Measurements from ENCODE around the gene TBPL1.
A peak's percentile ranks its signal among the peaks of the same experiment; 100 is the strongest.

TBPL1 gene

DNA sequence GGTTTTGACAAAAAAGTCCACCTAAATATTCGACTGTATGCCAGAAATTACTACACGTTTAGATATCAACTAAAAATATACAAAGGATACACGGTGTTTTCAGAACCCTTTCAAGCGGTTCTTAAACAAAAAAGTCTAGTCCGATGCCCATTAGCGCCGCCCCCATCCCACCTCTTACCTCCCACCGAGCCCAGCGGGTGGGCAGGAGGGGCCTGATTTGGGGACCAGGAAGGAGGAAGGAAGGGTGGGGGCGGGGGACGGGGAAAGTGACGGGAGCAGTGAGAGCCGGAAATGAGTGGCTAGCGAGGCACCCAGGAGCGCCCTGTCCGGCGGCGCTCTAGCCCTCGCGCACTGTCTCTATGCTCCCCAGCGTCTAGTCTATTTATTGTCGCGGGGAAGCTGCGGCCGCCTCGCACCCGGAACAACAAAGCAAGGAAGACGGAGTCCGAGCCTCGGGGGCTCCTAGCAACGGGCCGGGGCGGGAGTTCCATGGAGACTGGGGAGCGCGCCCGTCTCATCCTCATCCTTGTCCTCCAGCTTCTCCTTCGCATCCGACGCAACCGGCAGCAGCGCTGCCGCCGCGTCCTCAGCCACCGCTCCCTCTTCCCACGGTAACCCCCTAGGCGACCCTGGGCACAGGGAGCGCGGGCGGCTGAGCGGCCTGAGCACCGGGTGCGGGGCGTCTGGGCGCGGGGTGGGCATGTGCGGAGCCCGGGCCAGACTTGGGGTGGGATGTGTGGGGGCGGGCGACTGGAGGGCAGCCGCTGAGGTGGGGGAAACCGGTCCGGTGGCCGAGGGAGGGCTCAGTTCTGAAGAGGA, at the start of gene TBPL1:
TBPL1 (plus strand) TSS at position 410 of the 819 bp plus-strand sequence. CDS start 26,902 bp downstream, outside the sequence.
- peak; percentile 96 for ATAC-seq
- no peak for TF ChIP-seq CSDC2 (CRISPR knock-in tag; IDR thresholded peaks at IDR 0.05)
- no peak for TF ChIP-seq ZNF8 (CRISPR knock-in tag; IDR thresholded peaks at IDR 0.05)
- TF ChIP-seq TOX (CRISPR knock-in tag; IDR thresholded peaks at IDR 0.05; ENCODE audit: borderline replicate concordance) = no peak
- TF ChIP-seq, protein P1, sequence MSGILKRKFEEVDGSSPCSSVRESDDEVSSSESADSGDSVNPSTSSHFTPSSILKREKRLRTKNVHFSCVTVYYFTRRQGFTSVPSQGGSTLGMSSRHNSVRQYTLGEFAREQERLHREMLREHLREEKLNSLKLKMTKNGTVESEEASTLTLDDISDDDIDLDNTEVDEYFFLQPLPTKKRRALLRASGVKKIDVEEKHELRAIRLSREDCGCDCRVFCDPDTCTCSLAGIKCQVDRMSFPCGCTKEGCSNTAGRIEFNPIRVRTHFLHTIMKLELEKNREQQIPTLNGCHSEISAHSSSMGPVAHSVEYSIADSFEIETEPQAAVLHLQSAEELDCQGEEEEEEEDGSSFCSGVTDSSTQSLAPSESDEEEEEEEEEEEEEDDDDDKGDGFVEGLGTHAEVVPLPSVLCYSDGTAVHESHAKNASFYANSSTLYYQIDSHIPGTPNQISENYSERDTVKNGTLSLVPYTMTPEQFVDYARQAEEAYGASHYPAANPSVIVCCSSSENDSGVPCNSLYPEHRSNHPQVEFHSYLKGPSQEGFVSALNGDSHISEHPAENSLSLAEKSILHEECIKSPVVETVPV (CRISPR knock-in tag; IDR thresholded peaks at IDR 0.05) = no peak
- no peak for TF ChIP-seq PPARA (CRISPR knock-in tag; IDR thresholded peaks at IDR 0.05; ENCODE audit: borderline replicate concordance)

DNA sequence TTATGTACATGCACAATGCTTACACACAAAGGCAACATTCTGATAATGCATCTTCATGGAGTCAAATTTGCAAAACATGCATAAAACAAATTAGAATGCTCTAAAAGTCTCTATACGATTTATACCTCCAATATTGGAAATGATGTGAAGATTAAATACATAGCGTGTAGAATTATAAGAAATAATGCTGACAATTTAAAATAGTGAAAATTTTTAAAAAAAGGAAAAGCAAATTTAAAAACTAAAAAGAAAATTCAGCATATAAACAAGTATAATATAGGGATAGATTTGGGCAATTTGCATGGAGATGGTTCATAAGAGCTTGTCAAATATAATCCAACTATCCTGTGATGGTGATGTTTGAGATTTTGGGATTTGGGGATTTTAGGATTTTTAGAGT, 49.2 kb upstream of the TBPL1 start:
- TF ChIP-seq, protein P2, sequence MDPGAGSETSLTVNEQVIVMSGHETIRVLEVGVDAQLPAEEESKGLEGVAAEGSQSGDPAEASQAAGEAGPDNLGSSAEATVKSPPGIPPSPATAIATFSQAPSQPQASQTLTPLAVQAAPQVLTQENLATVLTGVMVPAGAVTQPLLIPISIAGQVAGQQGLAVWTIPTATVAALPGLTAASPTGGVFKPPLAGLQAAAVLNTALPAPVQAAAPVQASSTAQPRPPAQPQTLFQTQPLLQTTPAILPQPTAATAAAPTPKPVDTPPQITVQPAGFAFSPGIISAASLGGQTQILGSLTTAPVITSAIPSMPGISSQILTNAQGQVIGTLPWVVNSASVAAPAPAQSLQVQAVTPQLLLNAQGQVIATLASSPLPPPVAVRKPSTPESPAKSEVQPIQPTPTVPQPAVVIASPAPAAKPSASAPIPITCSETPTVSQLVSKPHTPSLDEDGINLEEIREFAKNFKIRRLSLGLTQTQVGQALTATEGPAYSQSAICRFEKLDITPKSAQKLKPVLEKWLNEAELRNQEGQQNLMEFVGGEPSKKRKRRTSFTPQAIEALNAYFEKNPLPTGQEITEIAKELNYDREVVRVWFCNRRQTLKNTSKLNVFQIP (CRISPR knock-in tag; IDR thresholded peaks at IDR 0.05; ENCODE audit: borderline replicate concordance, low read depth) = no peak
- TF ChIP-seq, protein P3, sequence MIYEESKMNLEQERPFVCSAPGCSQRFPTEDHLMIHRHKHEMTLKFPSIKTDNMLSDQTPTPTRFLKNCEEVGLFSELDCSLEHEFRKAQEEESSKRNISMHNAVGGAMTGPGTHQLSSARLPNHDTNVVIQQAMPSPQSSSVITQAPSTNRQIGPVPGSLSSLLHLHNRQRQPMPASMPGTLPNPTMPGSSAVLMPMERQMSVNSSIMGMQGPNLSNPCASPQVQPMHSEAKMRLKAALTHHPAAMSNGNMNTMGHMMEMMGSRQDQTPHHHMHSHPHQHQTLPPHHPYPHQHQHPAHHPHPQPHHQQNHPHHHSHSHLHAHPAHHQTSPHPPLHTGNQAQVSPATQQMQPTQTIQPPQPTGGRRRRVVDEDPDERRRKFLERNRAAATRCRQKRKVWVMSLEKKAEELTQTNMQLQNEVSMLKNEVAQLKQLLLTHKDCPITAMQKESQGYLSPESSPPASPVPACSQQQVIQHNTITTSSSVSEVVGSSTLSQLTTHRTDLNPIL (CRISPR knock-in tag; IDR thresholded peaks at IDR 0.05; ENCODE audit: low read depth) = no peak
- no peak for TF ChIP-seq ZNF70 (CRISPR knock-in tag; IDR thresholded peaks at IDR 0.05)
- no peak for TF ChIP-seq PPARA (CRISPR knock-in tag; IDR thresholded peaks at IDR 0.05; ENCODE audit: borderline replicate concordance)
- no peak for TF ChIP-seq ZNF565 (CRISPR knock-in tag; conservative IDR thresholded peaks at IDR 0.05; ENCODE audit: low read depth)
- TF ChIP-seq, protein P4, sequence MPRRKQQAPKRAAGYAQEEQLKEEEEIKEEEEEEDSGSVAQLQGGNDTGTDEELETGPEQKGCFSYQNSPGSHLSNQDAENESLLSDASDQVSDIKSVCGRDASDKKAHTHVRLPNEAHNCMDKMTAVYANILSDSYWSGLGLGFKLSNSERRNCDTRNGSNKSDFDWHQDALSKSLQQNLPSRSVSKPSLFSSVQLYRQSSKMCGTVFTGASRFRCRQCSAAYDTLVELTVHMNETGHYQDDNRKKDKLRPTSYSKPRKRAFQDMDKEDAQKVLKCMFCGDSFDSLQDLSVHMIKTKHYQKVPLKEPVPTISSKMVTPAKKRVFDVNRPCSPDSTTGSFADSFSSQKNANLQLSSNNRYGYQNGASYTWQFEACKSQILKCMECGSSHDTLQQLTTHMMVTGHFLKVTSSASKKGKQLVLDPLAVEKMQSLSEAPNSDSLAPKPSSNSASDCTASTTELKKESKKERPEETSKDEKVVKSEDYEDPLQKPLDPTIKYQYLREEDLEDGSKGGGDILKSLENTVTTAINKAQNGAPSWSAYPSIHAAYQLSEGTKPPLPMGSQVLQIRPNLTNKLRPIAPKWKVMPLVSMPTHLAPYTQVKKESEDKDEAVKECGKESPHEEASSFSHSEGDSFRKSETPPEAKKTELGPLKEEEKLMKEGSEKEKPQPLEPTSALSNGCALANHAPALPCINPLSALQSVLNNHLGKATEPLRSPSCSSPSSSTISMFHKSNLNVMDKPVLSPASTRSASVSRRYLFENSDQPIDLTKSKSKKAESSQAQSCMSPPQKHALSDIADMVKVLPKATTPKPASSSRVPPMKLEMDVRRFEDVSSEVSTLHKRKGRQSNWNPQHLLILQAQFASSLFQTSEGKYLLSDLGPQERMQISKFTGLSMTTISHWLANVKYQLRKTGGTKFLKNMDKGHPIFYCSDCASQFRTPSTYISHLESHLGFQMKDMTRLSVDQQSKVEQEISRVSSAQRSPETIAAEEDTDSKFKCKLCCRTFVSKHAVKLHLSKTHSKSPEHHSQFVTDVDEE (CRISPR knock-in tag; IDR thresholded peaks at IDR 0.05) = no peak
- no peak for TF ChIP-seq ESRRG (CRISPR knock-in tag; IDR thresholded peaks at IDR 0.05)
- TF ChIP-seq GLIS3 (CRISPR knock-in tag; IDR thresholded peaks at IDR 0.05) = no peak
- TF ChIP-seq, protein P1 (CRISPR knock-in tag; IDR thresholded peaks at IDR 0.05) = no peak
- TF ChIP-seq OSR1 (CRISPR knock-in tag; IDR thresholded peaks at IDR 0.05) = no peak
- no peak for TF ChIP-seq CSDC2 (CRISPR knock-in tag; IDR thresholded peaks at IDR 0.05)
- TF ChIP-seq RARB (CRISPR knock-in tag; IDR thresholded peaks at IDR 0.05) = no peak
- no peak for TF ChIP-seq ARNTL (CRISPR knock-in tag; IDR thresholded peaks at IDR 0.05; ENCODE audit: borderline replicate concordance, low read depth)
- no peak for TF ChIP-seq TOX (CRISPR knock-in tag; IDR thresholded peaks at IDR 0.05; ENCODE audit: borderline replicate concordance)
- no peak for TF ChIP-seq ZFP3 (CRISPR knock-in tag; IDR thresholded peaks at IDR 0.05)
- no peak for TF ChIP-seq TCF4 (CRISPR knock-in tag; IDR thresholded peaks at IDR 0.05; ENCODE audit: borderline replicate concordance)
- no peak for TF ChIP-seq SNAI2 (CRISPR knock-in tag; IDR thresholded peaks at IDR 0.05)
- TF ChIP-seq BACH2 (CRISPR knock-in tag; IDR thresholded peaks at IDR 0.05; ENCODE audit: borderline replicate concordance) = no peak
- ATAC-seq = no peak

DNA sequence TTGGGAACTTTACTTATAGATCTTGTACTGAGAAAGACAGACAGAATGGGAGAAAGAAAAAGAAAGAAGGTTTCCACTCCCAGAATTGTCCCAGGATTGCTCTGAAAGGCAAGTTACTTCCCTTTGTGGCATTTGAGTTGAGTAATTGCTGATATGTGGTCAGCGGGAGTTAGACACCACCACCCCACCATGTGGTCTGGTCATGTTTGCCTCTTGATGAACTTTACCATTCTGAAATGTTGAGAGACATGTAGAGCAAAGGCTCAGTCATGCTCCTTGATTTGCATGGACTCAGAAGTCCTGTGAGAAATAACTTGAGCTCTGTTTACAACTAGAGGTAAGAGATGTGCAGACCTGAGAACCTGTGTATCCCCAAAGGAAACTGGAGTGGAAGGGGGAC, 47.0 kb upstream of the TBPL1 start:
- no peak for ATAC-seq
- TF ChIP-seq BACH2 (CRISPR knock-in tag; IDR thresholded peaks at IDR 0.05; ENCODE audit: borderline replicate concordance) = no peak
- no peak for TF ChIP-seq SNAI2 (CRISPR knock-in tag; IDR thresholded peaks at IDR 0.05)
- TF ChIP-seq ZNF565 (CRISPR knock-in tag; conservative IDR thresholded peaks at IDR 0.05; ENCODE audit: low read depth) = no peak
- no peak for TF ChIP-seq PPARA (CRISPR knock-in tag; IDR thresholded peaks at IDR 0.05; ENCODE audit: borderline replicate concordance)
- TF ChIP-seq TCF4 (CRISPR knock-in tag; IDR thresholded peaks at IDR 0.05; ENCODE audit: borderline replicate concordance) = no peak
- no peak for TF ChIP-seq GLIS3 (CRISPR knock-in tag; IDR thresholded peaks at IDR 0.05)
- TF ChIP-seq, protein P2 (CRISPR knock-in tag; IDR thresholded peaks at IDR 0.05; ENCODE audit: borderline replicate concordance, low read depth) = no peak
- no peak for TF ChIP-seq ISL1 (CRISPR knock-in tag; IDR thresholded peaks at IDR 0.05)
- no peak for TF ChIP-seq ZFP3 (CRISPR knock-in tag; IDR thresholded peaks at IDR 0.05)
- TF ChIP-seq RARB (CRISPR knock-in tag; IDR thresholded peaks at IDR 0.05) = no peak
